Stimulated activated CD8-positive, alpha-beta memory T cell treated with anti-CD3 and anti-CD28 coated beads, Interleukin-4, amount 100 ng/mL, for 24 hours (primary cell): ENCODE data around the gene CPAMD8.
"Not testable (repeated sequence)": the region's sequence is repeated elsewhere in the genome, so short reads cannot be mapped to it uniquely, and the experiment has no call there.

ENCODE experiments used
- DNase-seq: peaks from one replicate; pipeline ENCODE4 v3.0.0-alpha.2; 2020; ENCODE audit warnings: low read depth

Gene CPAMD8

DNA sequence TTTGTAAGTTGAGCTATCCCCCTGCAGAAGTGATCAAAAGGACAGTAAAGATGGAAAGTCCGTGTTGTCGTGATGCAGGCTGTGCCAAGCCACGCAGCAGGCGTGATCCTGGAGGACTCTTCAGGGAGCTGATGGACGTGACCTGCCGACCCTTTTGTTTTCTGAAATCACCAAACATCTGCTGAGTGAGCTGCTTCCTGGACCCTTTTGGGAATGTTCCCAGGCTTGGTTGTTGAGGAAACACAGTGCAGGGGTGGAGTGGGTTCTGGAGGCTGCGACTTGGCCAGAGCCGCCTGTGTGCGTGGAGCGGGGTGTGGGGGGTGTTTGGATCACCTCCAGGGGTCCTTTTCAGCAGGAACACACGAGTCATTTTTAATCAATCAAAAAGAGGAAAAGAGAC, 15.4 kb upstream of the CPAMD8 start:
- DNase-seq, result no peak

DNA sequence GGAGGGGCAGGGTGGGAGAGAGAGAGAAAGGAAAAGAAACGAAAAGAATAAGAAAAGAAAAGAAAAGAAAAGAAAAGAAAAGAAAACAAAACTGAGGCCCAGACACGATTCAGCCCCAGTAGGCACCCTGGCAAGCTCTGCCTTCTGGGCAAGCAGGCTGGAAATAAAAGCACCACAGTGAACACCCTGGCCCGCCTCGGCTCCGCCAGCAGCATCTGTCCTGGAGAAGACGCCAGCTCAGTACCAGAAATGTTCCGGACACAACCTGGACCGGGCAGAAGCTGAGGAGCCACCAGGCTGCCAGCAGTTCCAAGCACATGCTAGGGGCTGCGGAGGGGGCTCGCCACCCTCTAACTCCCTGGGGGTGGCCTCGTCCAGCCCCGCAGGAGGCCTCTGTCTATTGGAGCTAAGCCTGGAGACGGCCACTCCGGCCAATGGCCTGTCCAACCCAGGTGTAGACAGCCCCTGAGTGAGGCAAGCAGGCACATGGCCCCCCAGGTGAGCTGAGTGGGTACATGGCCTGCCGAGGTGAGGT, 11.4 kb upstream of the CPAMD8 start:
- DNase-seq, result no peak

GRCh38 chr19:17037184-17037583, 10.6 kb upstream of the CPAMD8 start:
- no peak for DNase-seq

DNA sequence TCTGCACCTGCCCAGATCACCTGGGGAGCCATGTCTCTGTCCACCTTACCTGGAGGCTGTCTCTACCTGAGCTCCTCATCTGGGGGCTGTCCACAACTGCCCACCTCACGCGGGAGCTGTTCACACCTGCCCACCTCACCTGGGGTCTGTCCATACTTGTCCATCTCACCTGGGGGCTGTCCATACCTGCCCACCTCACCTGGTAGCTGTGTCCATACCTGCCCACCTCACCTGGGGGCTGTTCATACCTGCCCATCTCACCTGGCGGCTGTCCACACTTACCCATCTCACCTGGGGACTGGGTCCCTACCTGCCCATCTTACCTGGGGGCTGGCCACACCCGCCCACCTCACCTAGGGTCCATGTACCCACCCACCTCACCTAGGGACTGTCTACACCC, 10.0 kb upstream of the CPAMD8 start:
- DNase-seq, result no peak

GRCh38 chr19:17035842-17036424, 9.3 kb upstream of the CPAMD8 start:
- DNase-seq, result no peak

DNA sequence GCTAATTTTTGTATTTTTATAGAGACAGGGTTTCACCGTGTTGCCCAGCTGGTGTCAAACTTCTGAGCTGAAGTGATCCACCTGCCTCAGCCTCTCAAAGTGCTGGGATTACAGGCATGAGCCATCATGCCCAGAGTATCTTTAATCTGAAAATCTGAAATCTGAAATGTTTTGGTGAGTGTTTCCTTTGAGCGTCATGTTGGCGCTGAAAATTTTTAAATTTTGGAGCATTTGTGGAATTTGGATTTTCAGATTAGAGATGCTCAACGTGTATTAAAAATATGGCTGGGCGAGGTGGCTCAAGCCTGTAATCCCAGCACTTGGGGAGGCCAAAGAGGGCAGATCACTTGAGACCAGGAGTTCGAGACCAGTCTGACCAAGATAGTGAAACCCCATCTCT, 5.1 kb upstream of the CPAMD8 start:
- no peak for DNase-seq

GRCh38 chr19:17027535-17027975, 945 bp upstream of the CPAMD8 start:
- DNase-seq, result no peak

DNA sequence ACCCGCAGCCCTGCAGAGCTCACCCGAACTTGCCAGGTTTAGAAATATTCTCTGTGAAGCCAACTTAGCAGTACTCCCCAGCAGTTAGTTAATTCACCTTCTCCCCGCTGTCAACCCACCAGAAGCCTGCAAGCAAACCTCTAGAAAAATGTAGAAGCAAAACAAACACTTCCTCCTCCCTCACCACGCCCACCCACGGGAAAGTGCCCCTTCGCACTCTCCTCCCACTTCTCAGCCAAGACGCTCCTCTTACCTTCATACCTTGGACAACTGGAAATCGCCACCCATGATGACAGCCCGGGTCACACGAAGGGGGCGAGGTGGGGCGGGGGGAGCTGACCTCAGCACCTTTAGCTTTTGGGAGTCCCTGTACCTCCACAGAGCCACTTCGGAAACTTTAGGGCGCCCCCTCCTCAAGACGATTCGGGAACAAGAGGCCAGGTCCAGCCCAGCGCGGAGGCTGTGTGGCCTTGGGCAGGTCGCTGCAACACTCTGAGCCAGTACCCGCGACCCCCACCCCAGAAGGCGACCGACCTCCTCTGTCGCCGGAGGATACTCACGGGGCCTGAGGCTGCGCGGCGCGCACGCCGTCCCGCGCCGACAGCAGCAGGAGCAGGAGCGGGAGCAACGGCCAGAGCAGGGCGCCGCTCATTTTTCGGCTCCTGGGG, 485 bp downstream of the CPAMD8 start:
- no peak for DNase-seq

DNA sequence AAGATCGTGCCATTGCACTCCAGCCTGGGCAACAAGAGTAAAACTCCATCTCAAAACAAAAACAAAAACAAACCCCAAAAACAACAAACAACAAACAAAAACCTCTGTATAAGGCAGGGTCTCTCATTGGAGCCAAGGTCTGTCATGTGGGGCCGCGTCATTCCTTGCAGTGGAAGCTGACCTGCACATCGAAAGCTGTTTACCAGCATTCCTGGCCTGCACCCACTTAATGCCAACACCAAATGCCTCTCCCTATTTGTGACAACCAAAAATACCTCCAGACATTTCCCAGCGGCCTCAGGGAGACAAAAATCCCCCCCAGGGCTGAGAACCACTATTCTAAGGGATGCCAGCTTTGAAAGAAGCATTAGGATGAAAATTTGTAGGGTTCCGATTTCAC, 1.2 kb downstream of the CPAMD8 start:
- no peak for DNase-seq

DNA sequence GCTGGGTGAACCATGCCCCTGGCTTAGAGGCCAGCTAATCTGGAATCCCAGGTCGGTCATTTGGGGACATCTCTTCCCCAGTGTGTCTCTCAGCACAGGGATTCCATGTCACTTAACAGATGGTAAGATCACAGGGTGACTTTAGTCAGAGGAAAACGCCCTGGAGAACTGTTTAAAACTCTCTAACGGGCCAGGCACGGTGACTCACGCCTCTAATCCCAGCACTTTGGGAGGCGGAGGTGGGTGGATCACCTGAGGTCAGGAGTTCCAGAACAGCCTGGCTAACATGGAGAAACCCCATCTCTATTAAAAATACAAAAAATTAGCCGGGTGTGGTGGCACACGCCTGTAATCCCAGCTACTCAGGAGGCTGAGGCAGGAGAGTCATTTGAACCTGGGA, 1.7 kb downstream of the CPAMD8 start:
- not testable (repeated sequence) for DNase-seq

- no peak for DNase-seq
Observed at GRCh38 chr19:17023805-17024204, 2.8 kb downstream of the CPAMD8 start.

GRCh38 chr19:17022738-17023137, 3.9 kb downstream of the CPAMD8 start:
- no peak for DNase-seq

GRCh38 chr19:17021793-17022590, 4.6 kb downstream of the CPAMD8 start:
- DNase-seq, result no peak

DNA sequence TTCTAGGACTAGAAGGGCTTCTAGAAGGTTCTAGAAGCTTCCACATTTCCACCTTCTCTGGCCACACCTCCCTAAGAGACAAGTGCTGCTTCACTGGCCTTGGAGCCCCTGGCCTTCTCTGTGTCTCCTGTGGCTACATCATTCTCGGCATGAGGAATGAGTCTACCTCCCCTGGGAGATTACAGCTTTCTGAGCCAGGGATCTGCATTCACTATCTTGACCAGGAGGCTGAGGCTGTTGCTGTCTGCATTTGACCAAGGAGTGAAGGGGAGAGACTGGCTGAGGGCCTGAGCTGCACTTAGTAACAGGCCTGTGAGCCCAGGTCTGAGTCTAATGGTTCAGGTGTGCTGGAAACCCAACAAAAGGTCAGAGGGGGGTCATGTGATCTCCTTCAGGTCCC, 5.3 kb downstream of the CPAMD8 start:
- no peak for DNase-seq

DNA sequence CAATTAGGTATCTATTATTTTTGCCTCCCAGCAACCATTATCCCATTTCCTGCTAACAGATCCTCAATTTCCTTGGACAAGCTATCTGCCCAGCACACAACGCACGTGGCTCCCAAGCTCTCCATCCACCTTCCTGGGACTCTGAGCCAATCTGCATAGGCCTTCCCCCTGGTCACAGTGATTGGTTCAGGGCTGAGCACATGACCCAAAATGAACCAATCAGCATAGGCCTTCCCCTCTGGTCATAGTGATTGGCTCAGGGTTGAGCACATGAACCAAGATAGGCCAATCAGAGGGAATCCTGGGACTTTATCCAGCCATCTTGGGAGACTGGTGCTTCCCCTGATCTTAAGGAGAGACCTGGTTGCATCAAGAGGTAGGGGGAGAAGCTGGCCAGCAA, 5.8 kb downstream of the CPAMD8 start:
- DNase-seq, result no peak

DNA sequence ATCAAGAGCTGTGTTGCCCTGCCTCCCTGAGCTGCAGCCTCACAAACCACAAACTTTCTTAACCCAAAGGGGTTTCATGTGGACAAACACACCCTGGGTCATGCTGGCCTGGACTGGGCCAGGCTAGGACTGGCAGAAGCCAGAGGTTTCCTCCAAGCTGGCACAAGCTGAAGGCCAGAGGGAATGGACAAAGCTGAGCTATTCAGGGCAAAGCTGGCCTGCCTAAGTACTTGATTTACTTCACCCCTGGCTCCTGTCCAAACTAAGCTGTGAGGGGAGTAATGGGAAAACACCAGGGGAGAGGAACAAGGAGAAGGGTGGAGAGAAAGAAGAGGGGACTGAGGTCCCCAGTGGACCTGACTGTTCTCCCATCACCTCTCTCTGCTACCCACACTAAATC, 6.2 kb downstream of the CPAMD8 start:
- DNase-seq, result no peak

DNA sequence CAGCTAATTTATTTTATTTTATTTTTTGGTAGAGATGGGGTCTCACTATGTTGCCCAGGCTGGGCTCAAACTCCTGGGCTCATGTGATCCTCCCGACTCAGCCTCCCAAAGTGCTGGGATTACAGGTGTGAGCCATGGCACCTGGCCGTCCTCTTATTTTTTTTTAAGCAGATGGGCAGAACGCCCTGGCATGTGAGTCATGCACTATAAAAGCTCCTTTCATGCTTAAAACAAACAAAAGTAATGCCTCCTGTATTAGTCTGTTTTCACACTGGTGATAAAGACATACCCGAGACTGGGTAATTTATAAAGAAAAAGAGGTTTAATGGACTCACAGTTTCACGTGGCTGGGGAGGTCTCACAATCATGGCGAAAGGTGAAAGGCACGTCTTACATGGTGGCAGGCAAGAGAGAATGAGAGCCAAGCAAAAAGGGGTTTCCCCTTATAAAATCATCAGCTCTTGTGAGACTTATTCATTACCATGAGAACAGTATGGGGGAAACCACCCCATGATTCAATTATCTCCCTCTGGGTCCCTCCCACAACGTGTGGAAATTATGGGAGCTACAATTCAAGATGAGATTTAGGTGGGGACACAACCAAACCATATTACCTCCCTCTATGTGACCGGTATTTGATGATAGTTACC, 12.3 kb downstream of the CPAMD8 start:
- DNase-seq, result not testable (repeated sequence)

DNA sequence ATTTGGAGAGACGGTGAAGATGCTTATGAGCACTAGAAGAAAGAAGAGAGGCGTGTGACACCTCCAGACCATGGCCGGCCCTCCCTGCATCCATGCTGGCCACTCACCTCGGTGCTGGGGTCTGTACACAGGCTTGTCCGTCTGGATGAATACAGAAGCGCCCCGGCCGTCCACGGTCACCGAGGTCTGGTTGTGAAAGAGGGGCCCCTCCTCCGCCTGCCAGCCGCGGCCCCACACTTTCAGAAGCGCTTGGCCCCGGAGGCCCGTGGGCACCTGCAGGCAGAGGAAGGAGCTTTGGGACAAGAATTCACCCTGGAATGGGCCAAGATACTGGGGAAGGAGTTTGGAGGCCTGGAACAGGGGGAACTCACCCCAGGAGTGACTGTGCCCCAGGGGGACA, 15.1 kb downstream of the CPAMD8 start:
- no peak for DNase-seq

DNA sequence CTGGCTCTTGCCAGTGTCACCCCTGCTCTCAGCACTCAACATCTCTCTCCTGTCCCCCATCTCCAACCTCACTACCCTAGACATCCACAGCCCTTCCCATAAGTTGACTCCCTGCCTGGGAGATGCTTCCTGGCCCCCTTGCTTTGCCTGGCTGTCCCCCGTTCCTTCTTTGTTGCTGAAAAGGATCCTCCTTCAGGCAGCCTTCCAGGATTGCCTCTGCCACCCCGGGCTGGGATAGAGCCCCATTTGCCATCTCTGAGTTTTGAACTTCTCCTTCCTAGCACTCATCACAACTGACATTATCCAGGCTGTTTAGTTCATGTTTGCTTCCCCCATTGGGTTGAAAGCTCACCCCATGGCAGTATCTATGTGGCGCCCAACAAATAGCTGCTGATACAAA, 20.0 kb downstream of the CPAMD8 start:
- no peak for DNase-seq

DNA sequence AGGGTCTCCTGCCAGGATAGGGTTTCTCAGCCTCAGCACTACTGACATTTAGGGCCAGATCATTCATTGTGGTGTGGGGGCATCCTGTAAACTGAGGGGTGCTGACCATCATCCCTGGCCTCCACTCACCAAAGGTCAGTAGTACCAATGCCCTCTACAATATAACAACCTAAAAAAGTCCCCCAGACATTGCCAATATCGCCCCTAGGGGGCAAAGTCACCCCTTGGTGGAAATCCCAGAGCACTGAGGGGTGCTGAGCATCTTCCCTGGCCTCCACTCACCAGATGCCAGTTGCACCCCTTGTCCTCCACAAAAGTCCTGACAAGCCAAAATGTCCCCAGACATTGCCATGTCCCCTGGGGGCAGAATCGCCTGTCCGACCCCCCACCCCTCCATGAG, 21.6 kb downstream of the CPAMD8 start:
- no peak for DNase-seq

- no peak for DNase-seq
Observed at GRCh38 chr19:17004386-17004785, 22.2 kb downstream of the CPAMD8 start.

DNA sequence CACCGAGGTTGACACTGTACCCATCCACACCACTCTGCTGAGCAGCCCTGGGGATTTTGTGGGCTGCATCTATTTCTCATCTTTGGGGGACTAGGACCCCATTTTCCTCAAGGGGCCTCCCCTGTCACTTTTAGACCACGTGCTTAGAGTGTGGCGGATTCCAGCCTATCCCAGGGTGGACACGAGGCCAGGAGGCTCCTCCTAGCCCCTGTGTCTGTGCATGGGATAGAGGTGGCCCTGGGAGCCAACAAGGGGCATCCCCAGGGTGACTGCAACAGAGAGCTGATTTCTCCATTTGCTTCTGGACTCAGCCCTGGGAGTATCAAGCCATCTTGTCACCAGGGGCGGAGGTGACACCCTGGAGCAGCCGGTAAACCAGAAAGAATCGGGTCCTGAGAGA, 24.2 kb downstream of the CPAMD8 start:
- no peak for DNase-seq
